Neural cell (in vitro differentiated cells): Measurements from ENCODE around the gene GRAMD1B.

Experiments
- EP300 ChIP-seq: fragments of 450-650 bp; conservative IDR thresholded peaks from 2 replicates; pipeline ENCODE4 v1.6.1; 2014; ENCODE audit warnings: antibody characterized with exemption, mild to moderate bottlenecking, moderate library complexity; ENCODE audit not compliant: poor library complexity, severe bottlenecking
- TF ChIP-seq, protein P1 (sequence below): fragments of 450-650 bp; IDR thresholded peaks from 2 replicates; pipeline ENCODE4 v1.5.1; 2014; ENCODE audit warnings: antibody characterized with exemption, mild to moderate bottlenecking, moderate library complexity; ENCODE audit not compliant: poor library complexity, severe bottlenecking
- TF ChIP-seq, protein P2 (sequence below): IDR thresholded peaks from 2 replicates; pipeline ENCODE4 v1.6.1; 2012; ENCODE audit warnings: borderline replicate concordance

GRCh38 chr11:123439616-123440015 is 9.5 kb downstream of the GRAMD1B start:
- TF ChIP-seq, protein P1, sequence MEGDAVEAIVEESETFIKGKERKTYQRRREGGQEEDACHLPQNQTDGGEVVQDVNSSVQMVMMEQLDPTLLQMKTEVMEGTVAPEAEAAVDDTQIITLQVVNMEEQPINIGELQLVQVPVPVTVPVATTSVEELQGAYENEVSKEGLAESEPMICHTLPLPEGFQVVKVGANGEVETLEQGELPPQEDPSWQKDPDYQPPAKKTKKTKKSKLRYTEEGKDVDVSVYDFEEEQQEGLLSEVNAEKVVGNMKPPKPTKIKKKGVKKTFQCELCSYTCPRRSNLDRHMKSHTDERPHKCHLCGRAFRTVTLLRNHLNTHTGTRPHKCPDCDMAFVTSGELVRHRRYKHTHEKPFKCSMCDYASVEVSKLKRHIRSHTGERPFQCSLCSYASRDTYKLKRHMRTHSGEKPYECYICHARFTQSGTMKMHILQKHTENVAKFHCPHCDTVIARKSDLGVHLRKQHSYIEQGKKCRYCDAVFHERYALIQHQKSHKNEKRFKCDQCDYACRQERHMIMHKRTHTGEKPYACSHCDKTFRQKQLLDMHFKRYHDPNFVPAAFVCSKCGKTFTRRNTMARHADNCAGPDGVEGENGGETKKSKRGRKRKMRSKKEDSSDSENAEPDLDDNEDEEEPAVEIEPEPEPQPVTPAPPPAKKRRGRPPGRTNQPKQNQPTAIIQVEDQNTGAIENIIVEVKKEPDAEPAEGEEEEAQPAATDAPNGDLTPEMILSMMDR, result no peak
- TF ChIP-seq EP300, result no peak
- TF ChIP-seq, protein P2, sequence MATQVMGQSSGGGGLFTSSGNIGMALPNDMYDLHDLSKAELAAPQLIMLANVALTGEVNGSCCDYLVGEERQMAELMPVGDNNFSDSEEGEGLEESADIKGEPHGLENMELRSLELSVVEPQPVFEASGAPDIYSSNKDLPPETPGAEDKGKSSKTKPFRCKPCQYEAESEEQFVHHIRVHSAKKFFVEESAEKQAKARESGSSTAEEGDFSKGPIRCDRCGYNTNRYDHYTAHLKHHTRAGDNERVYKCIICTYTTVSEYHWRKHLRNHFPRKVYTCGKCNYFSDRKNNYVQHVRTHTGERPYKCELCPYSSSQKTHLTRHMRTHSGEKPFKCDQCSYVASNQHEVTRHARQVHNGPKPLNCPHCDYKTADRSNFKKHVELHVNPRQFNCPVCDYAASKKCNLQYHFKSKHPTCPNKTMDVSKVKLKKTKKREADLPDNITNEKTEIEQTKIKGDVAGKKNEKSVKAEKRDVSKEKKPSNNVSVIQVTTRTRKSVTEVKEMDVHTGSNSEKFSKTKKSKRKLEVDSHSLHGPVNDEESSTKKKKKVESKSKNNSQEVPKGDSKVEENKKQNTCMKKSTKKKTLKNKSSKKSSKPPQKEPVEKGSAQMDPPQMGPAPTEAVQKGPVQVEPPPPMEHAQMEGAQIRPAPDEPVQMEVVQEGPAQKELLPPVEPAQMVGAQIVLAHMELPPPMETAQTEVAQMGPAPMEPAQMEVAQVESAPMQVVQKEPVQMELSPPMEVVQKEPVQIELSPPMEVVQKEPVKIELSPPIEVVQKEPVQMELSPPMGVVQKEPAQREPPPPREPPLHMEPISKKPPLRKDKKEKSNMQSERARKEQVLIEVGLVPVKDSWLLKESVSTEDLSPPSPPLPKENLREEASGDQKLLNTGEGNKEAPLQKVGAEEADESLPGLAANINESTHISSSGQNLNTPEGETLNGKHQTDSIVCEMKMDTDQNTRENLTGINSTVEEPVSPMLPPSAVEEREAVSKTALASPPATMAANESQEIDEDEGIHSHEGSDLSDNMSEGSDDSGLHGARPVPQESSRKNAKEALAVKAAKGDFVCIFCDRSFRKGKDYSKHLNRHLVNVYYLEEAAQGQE, result no peak
